Fibroblast of villous mesenchyme (primary cell): Measurements from ENCODE around the gene DHX9. TPM values are rescaled to one million over a fixed set of nuclear protein-coding genes. Genes with fewer than 3 reads are reported as not detected.

Experiments
- DNase-seq: peaks from one replicate; pipeline ENCODE4 v3.0.0-alpha.2; 2010; ENCODE audit warnings: low read depth
- H3K4me3 ChIP-seq: 2 replicates; pipeline ENCODE4 v1.5.1; 2011; ENCODE audit warnings: low read depth, mild to moderate bottlenecking, low read length
- CTCF ChIP-seq: IDR thresholded peaks from 2 replicates; pipeline ENCODE4 v1.5.1; 2012; ENCODE audit warnings: low read depth, mild to moderate bottlenecking, low read length; ENCODE audit not compliant: insufficient read depth
- total RNA-seq: library from RNA; depleted of rRNA; stranded (reverse); fragments of >200 nt; gene quantifications from 2 replicates; pipeline ENCODE4 v1.2.3, GENCODE V29; 2012

DHX9 gene
- total RNA-seq, 1 donor = 160 TPM

- H3K4me3 ChIP-seq = no peak overlapping the region
- no peak for DNase-seq
- no peak for TF ChIP-seq CTCF
These were observed 35.3 kb upstream of the DHX9 start for GRCh38 chr1:182803846-182804245.

- no peak overlapping the region for H3K4me3 ChIP-seq
- DNase-seq = no peak
- no peak for TF ChIP-seq CTCF
These were observed 33.0 kb upstream of the DHX9 start for GRCh38 chr1:182806015-182806678.

- no peak for DNase-seq
- H3K4me3 ChIP-seq = no peak overlapping the region
- no peak for TF ChIP-seq CTCF
These were observed 31.2 kb upstream of the DHX9 start for GRCh38 chr1:182807907-182808306.

- TF ChIP-seq CTCF = no peak
- H3K4me3 ChIP-seq = no peak overlapping the region
- no peak for DNase-seq
These were observed 29.7 kb upstream of the DHX9 start for GRCh38 chr1:182809414-182809957.

GRCh38 chr1:182811975-182812722 is 27.0 kb upstream of the DHX9 start:
- TF ChIP-seq CTCF = no peak
- no peak for DNase-seq
- no peak overlapping the region for H3K4me3 ChIP-seq

- TF ChIP-seq CTCF = no peak
- DNase-seq = no peak
- no peak overlapping the region for H3K4me3 ChIP-seq
These were observed 22.3 kb upstream of the DHX9 start for GRCh38 chr1:182816863-182817262.
